H1 (cell line): Measurements from ENCODE around the gene POMT2.

Experiments used
- CEBPB ChIP-seq: IDR thresholded peaks from 2 replicates; pipeline ENCODE4 v1.6.1; 2012; ENCODE audit warnings: low read depth, low read length
- TEAD4 ChIP-seq: IDR thresholded peaks from 2 replicates; pipeline ENCODE4 v1.6.1; 2012; ENCODE audit warnings: low read depth, low read length, inconsistent platforms, mixed read lengths

- TF ChIP-seq TEAD4 (no peak), CEBPB (no peak)
Observed at GRCh38 chr14:77316195-77316505, 4.5 kb downstream of the POMT2 start.
